ENCODE measurements around the gene PAPLN. TPM values are rescaled to one million over a fixed set of nuclear protein-coding genes. Genes with fewer than 3 reads are reported as not detected.

PAPLN gene
- total RNA-seq, 1 experiment from 2014 or later: 22.2 TPM

- DNase-seq (ENCODE audit: low read depth, low spot score) (peak; percentile 38), ATAC-seq (peak; percentile 78)
- no TSS peak for BruUV-seq (replicated peaks)
- intact Hi-C loops (cut with micrococcal nuclease; ENCODE audit: unreplicated experiment): no loop called here
- Histone ChIP-seq H3K36me3 (ENCODE audit: control insufficient read depth, insufficient read depth, low read length) (no peaks in the 10 kb centered on the region), H3K4me1 (ENCODE audit: control insufficient read depth, insufficient read depth, low read length) (peaks cover 27% of the 10 kb centered on the region), H3K9me3 (ENCODE audit: control insufficient read depth, insufficient read depth, low read depth, low read length) (no peaks in the 10 kb centered on the region), H3K27ac (ENCODE audit: low read length) (peak overlapping the region; percentile 83), H3K27me3 (ENCODE audit: control insufficient read depth, insufficient read depth, low read length) (no peaks in the 10 kb centered on the region), H3K4me3 (ENCODE audit: low read depth in 2 of 2, low read length in 2 of 2) (no peak overlapping the region)
- in situ Hi-C loops (cut with HindIII; ENCODE audit: low pct_unique_long_range_greater_than_20kb, low sequenced_read_pairs): no loop called here
- CTCF ChIA-PET: interaction anchor here (0.7 kb wide), 1 partner anchor 56 kb away, joined by 3 read pairs; no protein-coding TSS in a partner anchor
- POLR2A ChIA-PET: interaction anchor here (0.6 kb wide), 2 partner anchors 18 to 19 kb away, joined by 3 to 4 read pairs; no protein-coding TSS in a partner anchor
- TF ChIP-seq POLR2AphosphoS5 (IDR thresholded peaks at IDR 0.05; ENCODE audit: low read depth, low read length) (no peak; the same call in 1 of the 2 replicates), SIN3A (IDR thresholded peaks at IDR 0.05; ENCODE audit: borderline replicate concordance, insufficient read depth, low read depth, low read length) (no peak), CTCF (IDR thresholded peaks at IDR 0.05) (no peak), REST (IDR thresholded peaks at IDR 0.05; ENCODE audit: insufficient read depth in 1 of 2, low read depth in 2 of 2, low read length in 1 of 2) (no peak), TCF7L2 (IDR thresholded peaks at IDR 0.05; ENCODE audit: low read depth, low read length) (no peak)
Measured at GRCh38 chr14:73227812-73228781, 9.2 kb upstream of the PAPLN start.

- DNase-seq (ENCODE audit: low read depth, low spot score) (no peak), ATAC-seq (no peak)
- Histone ChIP-seq H3K4me3 (ENCODE audit: low read depth in 2 of 2, low read length in 2 of 2) (no peak overlapping the region), H3K27ac (ENCODE audit: low read length) (no peak overlapping the region), H3K9me3 (ENCODE audit: control insufficient read depth, insufficient read depth, low read depth, low read length) (no peaks in the 10 kb centered on the region), H3K27me3 (ENCODE audit: control insufficient read depth, insufficient read depth, low read length) (no peaks in the 10 kb centered on the region), H3K36me3 (ENCODE audit: control insufficient read depth, insufficient read depth, low read length) (no peaks in the 10 kb centered on the region), H3K4me1 (ENCODE audit: control insufficient read depth, insufficient read depth, low read length) (peaks cover 29% of the 10 kb centered on the region)
- no peak for TF ChIP-seq TCF7L2 (IDR thresholded peaks at IDR 0.05; ENCODE audit: low read depth, low read length)
- TF ChIP-seq SIN3A (IDR thresholded peaks at IDR 0.05; ENCODE audit: borderline replicate concordance, insufficient read depth, low read depth, low read length): no peak
- no peak for TF ChIP-seq POLR2AphosphoS5 (IDR thresholded peaks at IDR 0.05; ENCODE audit: low read depth, low read length)
- TF ChIP-seq REST (IDR thresholded peaks at IDR 0.05; ENCODE audit: insufficient read depth in 1 of 2, low read depth in 2 of 2, low read length in 1 of 2): no peak
- TF ChIP-seq CTCF (IDR thresholded peaks at IDR 0.05): no peak
- BruUV-seq (replicated peaks): no TSS peak
- intact Hi-C loops (cut with micrococcal nuclease; ENCODE audit: unreplicated experiment): no loop called here
- in situ Hi-C loops (cut with HindIII; ENCODE audit: low pct_unique_long_range_greater_than_20kb, low sequenced_read_pairs): no loop called here
- ChIA-PET CTCF (no interaction called here), POLR2A (no interaction called here)
Measured at GRCh38 chr14:73230051-73230450, 7.3 kb upstream of the PAPLN start.
